Heart left ventricle (tissue), 13 donors: ENCODE data around the gene VSIG10.

Experiments
- POLR2A ChIP-seq, 2 donors: fragments of 450-650 bp; IDR thresholded peaks; one replicate each; pipeline ENCODE4 v1.6.1; 2017; ENCODE audit warnings: antibody characterized with exemption in 2 of 2, mild to moderate bottlenecking in 2 of 2, moderate library complexity in 2 of 2
- TF ChIP-seq, protein P1 (sequence below), 12 donors: fragments of 200-600 bp; sonication (generic) in 4 of 12; IDR thresholded peaks; one replicate each; pipeline versions ENCODE4 v1.5.0 to v1.8.0; 2018 to 2022; ENCODE audit warnings: antibody characterized with exemption in 12 of 12, mild to moderate bottlenecking in 5 of 12
- donor health status: ischemic (EF 13 %, LVEDD 7.1; RV severe dilation, severe dysfunction).
- donor health status: DM: no; HTN: yes; CAD: no.
- donor health status: DM: no; HTN: no; CAD: no.
- donor health status: ischemic (EF 25% LVEDD 6.9; RV normal size, moderate dysfunction).
- donor health status: ischemic (EF 25% LVEDD 5.7; RV mildly dilated, moderate dysfunction).
- donor health status: ischemic (EF 35%, LVEDD 5.7; RV mildly dilated, moderate dysfunction).
- donor health status: nonischemic (EF 11% LVEDD 7.7; RV severe dilation, severe dysfunction).
- donor health status: DM: yes; HTN: yes; CAD: no.
- donor health status: PGD.
- donor health status: ischemic (EF 29% LVEDD 5.4; RV normal size, mild dysfunction).
- donor health status: nonischemic (EF 23%, LVEDD 6.1; RV moderate dilation, normal function).

DNA sequence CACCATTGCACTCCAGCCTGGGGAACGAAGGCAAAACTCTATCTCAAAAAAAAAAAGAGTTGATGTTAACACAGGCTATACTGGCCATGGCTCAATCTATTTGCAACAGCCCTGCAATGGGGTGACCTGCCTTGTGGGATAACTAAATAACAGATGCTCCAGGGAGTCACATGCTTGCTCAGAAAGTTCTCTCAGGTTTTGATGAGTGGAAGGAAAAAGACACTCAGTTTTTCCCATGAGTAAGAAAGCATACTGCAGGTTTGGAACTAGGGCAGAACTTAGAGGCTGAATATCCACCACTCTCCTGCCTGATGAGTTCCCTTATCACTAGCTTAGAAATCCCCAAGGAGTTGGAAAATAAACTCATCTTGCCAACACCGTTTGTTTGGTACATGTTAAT is 59.7 kb downstream of the VSIG10 start:
- TF ChIP-seq, protein P1, sequence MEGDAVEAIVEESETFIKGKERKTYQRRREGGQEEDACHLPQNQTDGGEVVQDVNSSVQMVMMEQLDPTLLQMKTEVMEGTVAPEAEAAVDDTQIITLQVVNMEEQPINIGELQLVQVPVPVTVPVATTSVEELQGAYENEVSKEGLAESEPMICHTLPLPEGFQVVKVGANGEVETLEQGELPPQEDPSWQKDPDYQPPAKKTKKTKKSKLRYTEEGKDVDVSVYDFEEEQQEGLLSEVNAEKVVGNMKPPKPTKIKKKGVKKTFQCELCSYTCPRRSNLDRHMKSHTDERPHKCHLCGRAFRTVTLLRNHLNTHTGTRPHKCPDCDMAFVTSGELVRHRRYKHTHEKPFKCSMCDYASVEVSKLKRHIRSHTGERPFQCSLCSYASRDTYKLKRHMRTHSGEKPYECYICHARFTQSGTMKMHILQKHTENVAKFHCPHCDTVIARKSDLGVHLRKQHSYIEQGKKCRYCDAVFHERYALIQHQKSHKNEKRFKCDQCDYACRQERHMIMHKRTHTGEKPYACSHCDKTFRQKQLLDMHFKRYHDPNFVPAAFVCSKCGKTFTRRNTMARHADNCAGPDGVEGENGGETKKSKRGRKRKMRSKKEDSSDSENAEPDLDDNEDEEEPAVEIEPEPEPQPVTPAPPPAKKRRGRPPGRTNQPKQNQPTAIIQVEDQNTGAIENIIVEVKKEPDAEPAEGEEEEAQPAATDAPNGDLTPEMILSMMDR (IDR thresholded peaks at IDR 0.05) = no peak
- TF ChIP-seq POLR2A (IDR thresholded peaks at IDR 0.05) = no peak
